C1 segment of cervical spinal cord (tissue), 14 donors: ENCODE measurements around the gene FGFBP2.

Source experiments
- DNase-seq, 14 donors: peaks; one replicate each; lab custom pipeline; 2025; lab: John Stamatoyannopoulos, UW

Gene FGFBP2

DNA sequence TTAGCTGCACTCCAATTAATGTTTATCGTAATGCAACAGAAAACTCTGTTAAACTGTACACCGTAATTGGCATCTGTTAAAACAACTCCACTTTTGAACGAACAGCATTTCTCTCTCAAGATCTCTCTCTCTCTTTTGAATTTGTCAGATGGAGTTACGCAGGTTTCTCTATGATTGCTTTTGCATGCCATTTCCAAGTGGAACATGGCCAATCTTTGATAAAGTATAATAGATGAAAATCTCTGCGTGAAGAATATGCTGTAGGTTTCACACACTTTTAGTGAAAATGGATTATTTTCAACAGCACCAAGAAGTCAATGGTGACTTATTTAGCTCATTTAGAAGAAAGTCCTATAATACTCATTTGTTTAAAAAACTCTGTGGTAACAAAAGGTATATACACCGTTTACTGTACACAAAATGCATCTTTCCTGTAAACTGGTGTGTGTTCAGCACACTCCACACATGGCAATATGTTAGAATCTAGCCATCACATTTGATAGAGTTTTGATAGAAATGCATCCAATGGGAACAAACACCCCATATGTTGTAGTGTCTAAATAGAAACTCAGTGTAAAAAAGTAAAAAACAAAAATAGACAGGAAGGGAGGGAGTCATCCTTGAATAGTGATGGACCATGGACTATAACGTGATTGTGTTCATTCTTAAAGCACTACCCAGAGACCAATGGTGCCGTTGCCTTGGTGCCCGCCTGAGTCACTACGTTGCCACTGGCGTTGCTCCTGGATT is 5.8 kb upstream of the FGFBP2 start:
- DNase-seq = no peak

DNA sequence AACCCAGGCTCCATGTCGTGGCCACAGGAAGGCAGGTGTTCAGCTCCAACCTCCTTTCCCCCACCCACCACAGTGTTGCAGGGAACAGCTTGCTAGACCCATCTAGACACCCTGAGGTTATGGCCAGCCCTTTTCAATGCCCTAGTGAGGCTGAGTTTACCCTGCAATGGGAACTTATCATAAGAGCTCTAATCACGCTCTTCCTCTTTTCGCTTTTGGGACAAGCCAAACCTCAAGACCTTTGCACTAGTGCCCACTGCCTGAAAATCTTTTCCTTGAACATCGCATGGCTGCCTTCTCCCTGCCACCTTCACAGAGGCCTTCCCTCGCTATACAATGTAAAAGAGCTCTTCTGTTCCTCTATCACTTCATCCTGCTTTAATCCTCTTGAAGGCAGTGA is 2.4 kb upstream of the FGFBP2 start:
- no peak for DNase-seq

- DNase-seq = no peak
These were observed 1.2 kb upstream of the FGFBP2 start for GRCh38 chr4:15964159-15964558.

GRCh38 chr4:15963576-15963975 is 601 bp upstream of the FGFBP2 start:
- DNase-seq = no peak

- no peak for DNase-seq
These were observed 1.0 kb downstream of the FGFBP2 start for GRCh38 chr4:15961781-15962510.

DNA sequence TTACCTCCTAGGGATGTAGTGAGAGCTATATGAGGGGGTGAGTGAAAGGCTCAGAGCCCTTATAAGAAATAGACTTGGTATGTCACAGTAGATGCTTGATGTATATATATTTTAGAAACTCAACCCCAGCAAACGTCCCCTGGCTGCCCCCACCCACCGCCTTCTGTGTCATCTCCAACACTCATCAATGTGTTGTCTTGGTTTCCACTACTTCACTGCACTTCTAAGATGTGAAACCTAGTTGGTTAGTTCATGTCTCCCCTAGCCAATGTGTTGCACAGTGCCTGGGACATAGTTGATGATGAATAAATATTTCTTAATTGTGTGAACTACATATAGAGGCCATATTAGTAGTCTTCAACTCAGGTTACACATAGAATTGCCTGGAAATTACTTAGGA is 4.4 kb downstream of the FGFBP2 start:
- DNase-seq = no peak

GRCh38 chr4:15956179-15956850 is 6.7 kb downstream of the FGFBP2 start:
- DNase-seq = peak in 8 of 14 donors; percentile 3 to 45 (median 23)

DNA sequence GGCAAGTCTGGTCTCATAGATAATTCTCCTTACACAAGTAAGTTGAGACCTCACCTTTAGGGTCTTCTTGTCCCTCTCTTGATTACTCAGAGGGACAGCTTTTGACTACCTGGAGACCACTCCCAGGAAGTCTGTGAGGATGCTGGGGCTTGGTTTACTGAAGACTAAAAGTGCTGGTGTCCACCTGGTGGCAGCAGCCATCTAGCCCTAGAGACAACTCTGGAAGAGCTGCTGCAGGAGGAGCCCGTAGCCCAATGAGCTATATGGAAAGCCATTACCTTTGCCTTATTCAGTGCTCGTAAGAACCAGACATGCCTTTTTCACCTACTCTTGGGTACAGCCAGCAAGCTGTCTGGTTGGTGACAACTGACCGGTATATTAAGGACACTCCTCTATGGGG is 7.3 kb downstream of the FGFBP2 start:
- DNase-seq = no peak

DNA sequence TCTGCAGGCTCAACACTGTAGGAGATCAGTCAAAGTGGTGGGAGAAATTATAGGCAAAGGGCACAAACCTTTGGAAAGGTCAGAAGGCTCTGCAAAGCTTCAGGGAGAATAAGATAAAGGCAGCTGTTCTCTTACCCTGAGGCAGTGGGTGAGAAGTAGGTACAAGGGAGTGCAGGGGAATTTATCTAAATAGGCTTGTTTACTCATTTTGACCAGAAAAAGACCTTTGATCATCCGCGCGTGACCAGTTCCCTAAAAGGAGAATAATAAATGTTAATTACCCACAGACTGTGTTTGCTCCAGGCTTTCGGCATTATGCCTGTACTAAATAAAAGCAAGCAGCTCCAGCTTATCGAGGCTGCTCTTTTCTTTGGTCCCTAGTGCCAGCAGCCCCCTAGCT is 9.3 kb downstream of the FGFBP2 start:
- no peak for DNase-seq

DNA sequence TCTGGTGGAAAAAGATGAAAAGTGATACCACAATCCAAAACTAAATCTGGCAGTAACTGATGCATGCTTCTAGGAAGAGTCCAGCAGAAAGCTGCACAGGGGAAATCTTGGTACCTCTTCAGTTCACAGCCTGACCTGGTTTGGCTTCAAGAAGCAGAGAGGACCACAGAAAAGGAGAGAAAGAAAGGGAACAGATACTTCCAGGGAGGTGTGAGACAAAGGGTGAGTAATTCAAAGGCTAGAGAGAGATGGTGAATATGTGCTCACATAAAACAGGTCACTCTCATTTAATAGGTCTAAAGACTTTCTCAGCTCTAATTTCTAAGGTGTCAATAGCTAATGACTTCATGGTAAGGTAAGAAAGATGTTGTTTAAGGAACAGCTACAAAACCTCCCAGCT is 11.2 kb downstream of the FGFBP2 start:
- no peak for DNase-seq

- DNase-seq = no peak
These were observed 14.1 kb downstream of the FGFBP2 start for GRCh38 chr4:15948826-15949225.

DNA sequence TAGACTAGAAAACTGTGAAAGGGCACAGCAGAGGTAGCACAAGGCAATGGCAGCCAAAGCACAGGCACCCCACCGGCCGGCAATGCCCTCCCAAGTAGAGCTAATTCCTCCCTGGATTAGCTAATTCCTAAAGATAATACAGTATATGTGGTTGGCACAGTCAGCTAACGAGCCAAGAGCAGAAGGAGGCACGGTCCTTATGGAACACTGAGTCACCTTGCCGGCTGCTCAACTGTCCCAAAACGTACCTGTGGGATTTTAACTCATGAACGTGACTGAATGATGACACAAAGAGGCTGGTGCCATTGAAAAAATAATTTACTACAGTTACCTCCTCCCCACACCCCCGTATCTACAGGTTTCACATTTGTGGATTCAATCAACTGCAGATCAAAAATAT is 15.3 kb downstream of the FGFBP2 start:
- DNase-seq = no peak

- DNase-seq = no peak
These were observed 17.5 kb downstream of the FGFBP2 start for GRCh38 chr4:15945516-15945915.

- no peak for DNase-seq
These were observed 18.1 kb downstream of the FGFBP2 start for GRCh38 chr4:15944895-15945294.

DNA sequence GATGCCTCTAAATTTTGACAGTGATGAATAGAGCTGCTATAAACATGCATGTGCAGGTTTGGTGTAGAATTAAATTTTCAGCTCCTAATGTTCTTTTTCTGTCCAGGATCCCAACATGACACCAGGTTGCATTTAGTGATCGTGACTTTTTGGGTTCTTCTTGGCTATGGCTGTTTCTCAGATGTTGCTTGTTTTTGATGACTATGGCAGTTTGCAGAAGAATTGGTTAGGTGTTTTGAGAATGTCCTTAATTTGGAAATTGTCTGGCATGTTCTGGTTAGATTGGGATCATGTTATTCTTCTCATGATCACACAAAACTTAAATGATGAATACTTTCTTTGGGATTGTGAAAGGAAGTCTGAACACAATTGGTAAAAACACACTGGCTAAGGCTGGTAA is 20.7 kb downstream of the FGFBP2 start:
- DNase-seq = no peak

- DNase-seq = no peak
These were observed 24.3 kb downstream of the FGFBP2 start, which contains the start of gene FGFBP1 for GRCh38 chr4:15938640-15939039. TSS of gene FGFBP1 (minus strand) at chr4:15938740. CDS start at chr4:15936632, 2,108 bp downstream.

DNA sequence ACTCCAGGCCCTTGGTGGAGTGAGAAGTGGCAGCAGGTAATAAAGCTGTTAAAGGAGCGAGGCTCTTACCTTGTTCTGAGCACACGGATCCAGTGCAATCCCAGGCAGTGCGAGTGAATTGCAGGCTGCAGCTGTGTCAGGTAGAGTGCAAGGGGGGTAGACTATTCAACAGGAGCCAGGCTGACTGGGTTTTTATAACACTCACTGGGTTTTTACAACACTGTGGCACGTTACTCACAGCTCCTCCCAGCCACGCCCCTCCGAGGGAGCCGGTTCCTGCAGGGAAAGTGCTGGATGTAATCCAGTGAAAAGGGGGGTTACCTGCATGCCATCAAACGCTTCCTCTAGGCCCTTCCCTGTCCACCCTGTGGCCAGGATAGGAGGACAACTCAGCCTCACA is 24.8 kb downstream of the FGFBP2 start:
- no peak for DNase-seq

- DNase-seq = no peak
These were observed 26.5 kb downstream of the FGFBP2 start for GRCh38 chr4:15936495-15936894.

DNA sequence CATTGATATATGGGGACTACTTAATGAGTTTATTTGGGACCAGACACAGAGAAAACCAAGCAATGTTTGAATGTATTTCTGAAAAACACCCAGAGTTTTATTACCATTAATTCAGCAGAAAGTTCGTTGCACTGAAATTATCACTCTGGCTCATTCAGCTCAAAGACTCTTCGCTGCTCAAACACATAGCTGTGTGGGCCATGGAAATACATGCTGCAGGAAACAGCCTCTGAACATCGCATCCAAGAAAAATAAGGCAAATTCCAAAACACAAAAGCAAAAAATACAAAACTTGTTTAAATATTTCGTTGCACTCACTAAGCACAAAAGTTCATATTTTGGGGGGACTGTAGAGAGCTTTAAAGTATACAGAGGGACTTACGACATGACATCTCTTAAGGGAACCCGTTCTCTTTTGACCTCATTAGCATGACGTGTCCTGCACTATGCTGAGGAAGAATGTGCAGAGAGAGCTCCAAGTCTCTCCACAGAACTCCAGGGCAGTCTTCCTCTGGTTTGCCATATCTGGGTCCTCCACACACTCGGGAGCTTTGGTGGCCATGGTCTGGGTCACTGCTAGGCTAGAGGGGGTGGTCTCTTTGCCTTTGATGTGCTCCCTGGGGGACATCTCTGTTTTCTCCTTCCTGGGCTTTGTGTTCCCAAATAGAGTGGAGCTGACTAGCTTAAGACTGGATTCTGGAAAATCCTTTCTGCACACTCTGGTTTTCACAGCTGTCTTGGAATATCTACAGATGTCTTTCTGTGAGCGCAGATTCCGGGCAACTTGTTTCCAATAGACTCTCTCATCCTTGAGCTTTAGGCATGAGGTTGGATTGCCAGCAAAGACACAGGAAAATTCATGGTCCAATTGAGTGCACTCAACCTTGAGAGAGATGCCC is 27.2 kb downstream of the FGFBP2 start:
- no peak for DNase-seq

GRCh38 chr4:15934259-15934658 is 28.7 kb downstream of the FGFBP2 start:
- no peak for DNase-seq

DNA sequence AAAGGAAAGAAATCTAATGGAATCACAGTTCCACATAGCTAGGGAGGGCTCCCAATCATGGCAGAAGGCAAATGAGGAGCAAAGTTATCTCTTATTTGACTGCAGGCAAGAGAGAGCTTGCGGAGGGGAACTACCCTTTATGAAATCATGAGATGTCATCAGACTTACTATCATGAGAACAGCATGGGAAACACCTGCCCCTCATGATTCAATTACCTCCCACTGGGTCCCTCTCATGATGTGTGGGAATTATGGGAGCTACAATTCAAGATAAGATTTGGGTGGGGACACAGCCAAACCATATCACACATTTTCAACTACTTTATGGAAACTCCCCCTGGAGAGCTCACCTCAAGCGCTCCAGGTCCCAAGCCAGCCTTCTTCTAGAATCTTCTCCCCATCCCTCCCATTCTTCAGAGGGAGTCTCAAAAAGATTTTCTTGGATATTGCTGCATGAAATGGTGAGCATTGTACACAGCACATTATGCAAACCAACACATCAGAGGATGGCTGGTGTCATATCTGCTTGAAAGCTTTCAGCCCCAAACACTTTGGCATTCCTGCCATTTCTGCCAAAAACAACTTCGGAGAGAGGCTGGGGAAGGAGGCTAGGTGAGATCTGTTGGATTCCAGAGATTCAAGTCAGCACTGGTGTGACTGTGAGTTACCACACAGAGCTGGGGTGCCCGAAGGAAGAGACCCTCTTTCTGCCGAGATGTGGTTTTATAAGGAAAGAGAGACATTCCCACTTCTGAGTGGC is 31.3 kb downstream of the FGFBP2 start:
- DNase-seq = no peak
